HFF-Myc (cell line): ENCODE results near the gene TBL1X.

Experiments
- DNase-seq: peaks from one replicate; pipeline ENCODE4 v3.0.0-alpha.2; 2011; ENCODE audit warnings: low read depth; ENCODE audit errors: extremely low read depth
- H3K4me3 ChIP-seq: replicated peaks from 2 replicates; pipeline ENCODE4 v1.5.1; 2011; ENCODE audit warnings: low read depth, mild to moderate bottlenecking, control low read depth, low read length
- TF ChIP-seq, protein P1 (sequence below): IDR thresholded peaks from 2 replicates; pipeline ENCODE4 v1.5.1; 2012; ENCODE audit warnings: mild to moderate bottlenecking, low read depth, low read length, control low read depth; ENCODE audit errors: missing control alignments

The TBL1X gene

DNA sequence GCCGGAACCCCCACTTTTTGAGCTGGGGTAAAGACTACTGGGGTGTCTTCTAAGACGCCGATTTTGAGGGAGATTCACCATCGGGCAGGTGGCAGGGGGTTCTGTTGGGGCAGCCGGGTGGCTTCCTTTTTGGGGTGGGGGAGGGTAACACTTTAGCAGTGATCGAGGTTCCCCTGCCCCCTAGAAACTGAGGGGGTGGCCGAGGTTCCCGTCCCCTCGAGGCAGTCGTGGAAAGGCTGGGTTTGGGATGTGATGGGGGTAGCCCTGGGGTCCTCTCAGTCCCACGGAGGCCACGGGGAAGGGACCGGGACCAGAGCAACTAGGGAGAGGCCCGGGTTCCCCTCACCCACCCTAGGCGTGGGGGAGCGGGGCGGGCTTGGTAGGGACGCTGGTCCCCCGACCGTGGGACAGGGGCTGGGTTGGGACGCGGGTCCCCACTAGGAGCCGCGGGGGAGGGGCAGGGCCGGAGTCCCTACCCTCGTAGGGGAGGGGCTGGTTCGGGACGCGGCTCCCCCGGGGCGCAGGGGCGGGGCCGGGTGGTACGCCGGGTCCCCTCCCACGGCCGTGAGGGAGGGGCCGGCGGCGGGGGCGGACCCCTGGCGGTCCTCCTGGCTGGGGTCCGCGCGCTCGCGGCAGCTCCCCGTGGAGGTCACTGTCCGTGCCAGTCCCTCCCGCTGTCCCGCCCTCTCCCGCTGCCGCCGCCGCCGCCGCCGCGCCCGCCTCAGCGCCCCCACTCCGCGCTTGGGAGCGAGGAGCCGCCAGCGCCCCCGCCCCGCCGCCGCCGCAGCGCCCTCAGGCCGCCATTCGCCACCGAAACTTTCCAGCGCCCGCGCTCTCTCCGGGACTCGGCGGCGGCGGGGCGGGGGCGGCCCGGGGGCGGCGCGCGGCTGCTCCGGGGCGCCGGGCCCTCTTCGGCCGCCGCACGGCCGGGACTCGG is at the start of gene TBL1X:
Gene TBL1X (plus strand): TSS at position 624 of the 937 bp plus-strand sequence. CDS start 188,529 bp downstream, outside the sequence.
- peak within 1 kb of the TSS; percentile 64 for H3K4me3 ChIP-seq
- no peak for DNase-seq
- TF ChIP-seq, protein P1, sequence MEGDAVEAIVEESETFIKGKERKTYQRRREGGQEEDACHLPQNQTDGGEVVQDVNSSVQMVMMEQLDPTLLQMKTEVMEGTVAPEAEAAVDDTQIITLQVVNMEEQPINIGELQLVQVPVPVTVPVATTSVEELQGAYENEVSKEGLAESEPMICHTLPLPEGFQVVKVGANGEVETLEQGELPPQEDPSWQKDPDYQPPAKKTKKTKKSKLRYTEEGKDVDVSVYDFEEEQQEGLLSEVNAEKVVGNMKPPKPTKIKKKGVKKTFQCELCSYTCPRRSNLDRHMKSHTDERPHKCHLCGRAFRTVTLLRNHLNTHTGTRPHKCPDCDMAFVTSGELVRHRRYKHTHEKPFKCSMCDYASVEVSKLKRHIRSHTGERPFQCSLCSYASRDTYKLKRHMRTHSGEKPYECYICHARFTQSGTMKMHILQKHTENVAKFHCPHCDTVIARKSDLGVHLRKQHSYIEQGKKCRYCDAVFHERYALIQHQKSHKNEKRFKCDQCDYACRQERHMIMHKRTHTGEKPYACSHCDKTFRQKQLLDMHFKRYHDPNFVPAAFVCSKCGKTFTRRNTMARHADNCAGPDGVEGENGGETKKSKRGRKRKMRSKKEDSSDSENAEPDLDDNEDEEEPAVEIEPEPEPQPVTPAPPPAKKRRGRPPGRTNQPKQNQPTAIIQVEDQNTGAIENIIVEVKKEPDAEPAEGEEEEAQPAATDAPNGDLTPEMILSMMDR: no peak

DNA sequence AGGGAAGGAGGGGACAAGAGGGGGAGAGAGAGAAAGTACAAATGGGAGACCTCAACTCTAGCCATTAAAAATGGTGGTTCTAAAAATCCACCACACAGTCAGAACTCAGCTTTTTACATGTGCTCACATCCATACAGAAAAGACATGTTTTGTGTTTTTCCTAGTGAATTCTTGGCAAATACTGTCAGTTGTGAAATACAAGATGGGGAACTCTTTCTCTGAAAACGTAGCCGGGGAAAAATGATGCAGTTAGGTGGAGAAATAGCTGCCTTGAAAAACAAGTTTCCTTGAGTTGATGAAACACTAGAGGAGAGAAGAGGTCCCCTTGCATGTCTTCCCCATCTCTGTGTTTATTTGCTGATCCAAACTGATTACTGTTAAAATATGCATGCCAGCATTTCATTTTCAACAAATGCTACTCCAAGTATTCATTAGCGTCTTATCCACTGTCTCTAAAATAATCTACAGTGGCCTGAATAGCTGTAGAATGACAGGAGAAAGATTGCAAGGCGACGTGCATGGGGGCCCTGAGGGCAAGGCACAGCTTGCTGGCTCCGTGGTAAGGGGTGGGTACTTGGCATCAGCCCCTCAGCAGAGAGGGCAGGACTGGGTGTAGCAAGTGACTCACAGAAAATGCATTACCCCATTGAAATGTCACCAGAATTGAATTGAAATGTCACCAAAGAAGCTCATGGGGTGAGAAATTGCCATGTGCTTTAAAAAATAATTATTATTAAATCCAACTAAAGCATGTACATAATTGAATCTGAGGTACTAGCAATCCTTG is 48.1 kb upstream of the TBL1X start:
- no peak for DNase-seq
- TF ChIP-seq, protein P1: no peak
- no peak overlapping the region for H3K4me3 ChIP-seq

DNA sequence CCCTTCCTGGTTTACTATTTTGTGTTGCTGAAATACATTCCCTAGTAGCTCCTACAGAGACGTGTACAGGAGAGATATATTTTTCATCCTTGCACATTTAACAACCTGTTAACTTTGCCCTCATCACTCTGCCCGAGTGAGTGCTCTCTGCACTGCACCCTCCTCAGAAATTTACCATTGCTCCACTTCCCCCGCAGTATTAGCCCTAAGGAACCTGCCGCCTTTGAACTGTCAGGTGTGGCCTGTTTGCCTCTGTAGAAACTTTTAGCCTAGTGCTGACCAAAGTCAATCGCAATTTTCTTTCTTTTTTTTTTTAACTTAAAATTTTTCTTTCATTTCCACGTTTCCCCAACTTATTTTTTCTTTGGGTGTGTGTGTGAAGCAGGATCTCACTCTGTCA is 46.6 kb upstream of the TBL1X start:
- H3K4me3 ChIP-seq: no peak overlapping the region
- TF ChIP-seq, protein P1: no peak
- DNase-seq: no peak

DNA sequence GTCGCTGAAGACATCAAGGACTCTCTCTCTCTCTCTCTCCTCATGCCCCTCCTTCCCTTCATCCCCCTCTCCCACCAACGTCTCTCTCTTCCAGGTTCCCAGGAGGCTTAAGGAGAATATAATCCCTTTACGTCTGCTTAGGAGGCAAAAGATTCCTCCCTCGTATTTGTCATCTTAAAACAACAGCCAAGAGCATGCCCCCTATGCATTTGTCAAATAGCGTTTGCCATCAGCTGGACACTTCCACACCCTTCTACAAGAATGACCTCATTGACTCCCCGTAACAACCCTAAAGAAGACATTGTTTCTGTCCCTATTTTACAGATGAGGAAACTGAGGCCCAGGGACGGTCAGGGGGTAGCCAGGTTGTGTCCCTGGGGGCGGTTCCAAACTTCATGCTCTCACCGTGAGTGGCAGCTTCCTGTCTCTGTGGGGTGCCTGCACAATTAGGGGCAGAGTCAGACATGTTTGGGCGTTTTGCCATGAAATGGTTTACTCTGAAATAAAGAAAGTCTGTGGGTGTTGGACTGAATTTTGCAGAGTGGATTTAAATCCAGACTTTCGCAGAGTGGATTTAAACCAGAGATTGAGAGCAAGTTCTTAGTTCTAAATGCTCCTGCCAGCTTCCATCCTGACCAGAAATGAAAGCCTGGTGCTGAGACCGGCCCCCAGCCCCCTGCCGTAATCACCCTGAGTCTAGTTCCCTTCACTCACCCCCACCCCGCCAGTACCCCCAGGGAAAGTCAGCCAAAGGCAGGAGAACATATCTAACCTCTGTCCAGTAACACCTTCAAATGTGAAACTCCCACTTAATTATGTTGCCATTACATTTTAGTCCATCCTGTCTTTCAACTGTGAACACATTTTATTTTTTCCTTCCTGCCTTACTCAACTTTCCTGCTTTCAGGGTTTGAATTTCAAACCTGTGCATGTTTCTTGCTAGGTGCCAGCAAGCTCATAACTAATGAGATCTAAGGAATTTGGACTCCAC is 44.3 kb upstream of the TBL1X start:
- H3K4me3 ChIP-seq: no peak overlapping the region
- TF ChIP-seq, protein P1: no peak
- DNase-seq: no peak

DNA sequence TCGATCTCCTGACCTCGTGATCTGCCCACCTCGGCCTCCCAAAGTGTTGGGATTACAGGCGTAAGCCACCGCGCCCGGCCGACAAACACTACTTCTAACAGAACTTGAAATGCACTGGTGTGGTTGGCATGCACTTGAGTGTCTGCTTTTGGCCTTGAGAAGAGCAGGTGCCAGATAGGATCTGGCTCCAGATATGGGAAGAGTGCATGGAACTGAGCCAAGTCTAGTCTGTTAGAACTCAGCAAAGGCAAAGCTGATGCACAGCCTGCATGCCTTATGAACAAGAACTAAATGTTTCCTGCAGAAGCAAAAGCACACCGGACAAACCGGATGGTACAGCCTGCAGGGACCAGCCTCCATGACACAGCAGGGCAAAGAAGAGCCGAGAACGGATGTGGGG is 35.1 kb upstream of the TBL1X start:
- TF ChIP-seq, protein P1: no peak
- DNase-seq: no peak
- no peak overlapping the region for H3K4me3 ChIP-seq

DNA sequence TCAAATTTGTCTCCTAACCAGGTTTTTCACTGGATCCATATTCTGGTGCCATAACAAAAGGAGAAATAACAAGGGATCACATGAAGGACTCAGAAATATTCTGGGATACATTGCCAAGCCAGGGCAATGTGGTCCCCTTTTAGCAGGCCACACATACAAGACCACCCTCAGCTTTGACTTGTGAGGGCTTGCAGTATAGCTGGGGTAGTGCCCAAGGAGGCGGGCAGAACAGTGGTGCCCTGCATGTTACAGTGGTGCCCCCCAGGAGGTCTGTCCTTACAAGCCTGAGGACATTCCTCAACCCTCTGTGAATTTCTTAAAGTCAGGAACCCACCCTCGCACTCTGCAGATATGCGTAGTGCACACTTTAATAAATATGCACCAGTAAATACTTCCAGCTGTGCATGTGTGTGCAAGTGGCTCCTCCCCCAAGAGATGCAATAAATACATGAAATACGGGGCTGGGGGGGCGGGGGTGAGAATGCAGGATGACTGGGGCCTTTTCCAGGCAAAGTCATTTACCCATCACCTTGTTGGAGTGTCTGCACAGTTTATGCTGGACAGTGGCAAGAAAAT is 34.4 kb upstream of the TBL1X start:
- TF ChIP-seq, protein P1: no peak
- no peak for DNase-seq
- no peak overlapping the region for H3K4me3 ChIP-seq
